Omental fat pad (tissue), 4 donors: ENCODE results near the gene GALK2. TPM values are rescaled to one million over a fixed set of nuclear protein-coding genes. Genes with fewer than 3 reads are reported as not detected.
"Not testable (repeated sequence)": the region's sequence is repeated elsewhere in the genome, so short reads cannot be mapped to it uniquely, and the experiment has no call there.

ENCODE experiments used
- ATAC-seq: fragments of 150-250 bp; one replicate; pipeline ENCODE4 v1.9.1; 2016; ENCODE audit warnings: mild to moderate bottlenecking, moderate library complexity; ENCODE audit not compliant: low FRiP score
- DNase-seq: peaks from one replicate; pipeline ENCODE4 v3.0.0-alpha.2; 2019; ENCODE audit warnings: low spot score
- CTCF ChIP-seq, 3 donors: fragments of 450-650 bp; IDR thresholded peaks; one replicate each; pipeline ENCODE4 v1.5.1; 2016 to 2017; ENCODE audit warnings: antibody characterized with exemption in 3 of 3, mild to moderate bottlenecking in 3 of 3, moderate library complexity in 2 of 3
- total RNA-seq, 4 donors: library from RNA; depleted of rRNA; stranded (reverse); fragments of >200 nt; gene quantifications; one replicate each; pipeline ENCODE4 v1.1.0, GENCODE V29; 2016

Gene GALK2
- total RNA-seq, 4 donors from 2014 or later, result 18.6 to 35.5 (median 32.5) TPM

GRCh38 chr15:49189631-49190030 lies 19.6 kb downstream of the GALK2 start:
- no peak for ATAC-seq
- no peak for TF ChIP-seq CTCF (IDR thresholded peaks at IDR 0.05)
- DNase-seq, result no peak

DNA sequence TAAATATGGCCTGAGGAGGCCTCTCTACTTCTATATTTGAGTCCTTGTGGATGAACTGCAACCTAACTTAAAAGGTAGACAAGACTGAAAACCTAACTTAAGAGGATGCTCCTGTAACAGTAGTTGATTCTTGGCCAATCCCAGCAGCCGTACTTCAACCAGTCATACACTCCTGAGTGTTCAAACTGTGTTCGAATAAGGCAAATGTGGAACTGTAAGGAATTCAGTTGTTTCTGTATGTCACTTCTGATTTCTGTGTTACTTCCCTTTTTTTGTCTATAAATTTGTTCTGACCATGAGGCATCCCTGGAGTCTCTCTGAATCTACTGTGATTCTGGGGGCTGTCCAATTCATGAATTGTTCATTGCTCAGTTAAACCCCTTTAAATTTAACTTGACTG lies 20.5 kb downstream of the GALK2 start:
- no peak for DNase-seq
- no peak for TF ChIP-seq CTCF (IDR thresholded peaks at IDR 0.05)
- ATAC-seq, result no peak

- TF ChIP-seq CTCF (IDR thresholded peaks at IDR 0.05), result no peak
- ATAC-seq, result no peak
- no peak for DNase-seq
These were observed 21.8 kb downstream of the GALK2 start for GRCh38 chr15:49191892-49192291.

DNA sequence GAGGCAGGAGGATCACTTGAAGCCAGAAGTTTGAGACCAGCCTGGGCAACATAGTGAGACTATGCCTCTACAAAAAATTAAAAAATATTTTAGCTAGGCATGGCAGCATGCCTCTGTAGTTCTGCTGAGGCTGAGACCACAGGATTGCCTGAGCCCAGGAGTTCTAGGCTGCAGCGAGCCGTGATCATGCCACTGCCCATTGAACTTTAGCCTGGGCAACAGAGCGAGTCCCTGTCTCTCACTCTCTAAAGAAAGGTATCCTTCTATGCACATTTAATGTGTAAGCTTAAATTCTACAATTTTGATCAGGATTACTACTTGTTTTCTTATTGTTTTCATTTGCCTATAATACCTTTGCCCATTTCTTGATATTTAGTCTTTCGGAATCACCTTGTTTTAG lies 26.8 kb downstream of the GALK2 start:
- no peak for TF ChIP-seq CTCF (IDR thresholded peaks at IDR 0.05)
- DNase-seq, result no peak
- no peak for ATAC-seq

DNA sequence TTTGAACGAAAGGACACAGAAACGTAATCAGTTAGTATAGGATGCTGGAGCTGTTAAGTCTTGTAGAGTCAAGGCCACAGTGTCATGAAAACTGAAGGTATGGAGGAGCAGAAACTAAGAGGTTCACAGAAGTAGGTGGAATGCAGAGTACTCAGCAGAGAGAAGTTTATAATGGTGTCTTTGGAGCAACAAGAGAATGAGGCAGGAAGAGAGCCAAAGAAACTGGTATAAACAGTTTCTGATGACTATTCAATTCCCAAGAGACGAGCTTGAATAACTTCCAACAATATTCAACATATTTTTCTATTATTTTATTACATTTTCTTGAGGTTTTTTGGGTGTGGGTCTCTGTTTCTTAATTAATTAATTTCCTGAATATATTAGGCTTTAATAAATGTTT lies 29.6 kb downstream of the GALK2 start:
- TF ChIP-seq CTCF (IDR thresholded peaks at IDR 0.05), result no peak
- ATAC-seq (no peak), DNase-seq (no peak)

- no peak for ATAC-seq
- TF ChIP-seq CTCF (IDR thresholded peaks at IDR 0.05), result no peak
- DNase-seq, result no peak
These were observed 30.3 kb downstream of the GALK2 start for GRCh38 chr15:49200347-49200746.

GRCh38 chr15:49208102-49208501 lies 38.1 kb downstream of the GALK2 start:
- not testable (repeated sequence) for DNase-seq, ATAC-seq

GRCh38 chr15:49212897-49213296 lies 42.9 kb downstream of the GALK2 start:
- DNase-seq (no peak), ATAC-seq (no peak)
- TF ChIP-seq CTCF (IDR thresholded peaks at IDR 0.05), result no peak
